CD4-positive, alpha-beta T cell (primary cell): ENCODE measurements around the gene KRT76. TPM values are rescaled to one million over a fixed set of nuclear protein-coding genes. Genes with fewer than 3 reads are reported as not detected.
"Not testable (repeated sequence)": the region's sequence is repeated elsewhere in the genome, so short reads cannot be mapped to it uniquely, and the experiment has no call there.

ENCODE experiments used
- ATAC-seq: fragments of 200-7000 bp; cut with Tn5 transposase; one replicate; pipeline ENCODE4 v1.10.0; 2022; ENCODE audit warnings: mild to moderate bottlenecking; ENCODE audit not compliant: poor library complexity
- CTCF ChIA-PET: fragments of 350-600 bp; sonication (Branson Sonifier 250); formaldehyde crosslinking; loops from one replicate; lab custom pipeline; 2021; ENCODE audit warnings: antibody characterized with exemption, inconsistent platforms; lab: Charles Lee
- POLR2A ChIA-PET: fragments of 350-600 bp; sonication (Branson Sonifier 250); formaldehyde crosslinking; loops from one replicate; lab custom pipeline; 2021; ENCODE audit warnings: antibody characterized with exemption, inconsistent platforms; lab: Charles Lee
- DNase-seq, 14 experiments: peaks; one replicate each; pipeline ENCODE4 v3.0.0-alpha.2; 2013 to 2020; ENCODE audit warnings: mixed read lengths in 2 of 14
- H3K27ac ChIP-seq, 2 donors: one replicate each; pipeline versions ENCODE4 v1.5.1 to v1.7.0; 2013; ENCODE audit warnings: low read length in 2 of 2, low read depth in 1 of 2, mild to moderate bottlenecking in 1 of 2
- H3K27me3 ChIP-seq, 2 experiments: 1 replicate in 1 of 2; 2 replicates in 1 of 2; pipeline versions ENCODE4 v1.6.1 to v1.7.0; 2013; ENCODE audit warnings: low read length in 2 of 2, control low read depth in 1 of 2, mild to moderate bottlenecking in 1 of 2, moderate library complexity in 1 of 2; ENCODE audit not compliant: insufficient read depth in 2 of 2, control insufficient read depth in 1 of 2
- H3K36me3 ChIP-seq: one replicate; pipeline ENCODE4 v1.6.1; 2013; ENCODE audit warnings: low read length, control low read depth; ENCODE audit not compliant: insufficient read depth
- H3K4me1 ChIP-seq: one replicate; pipeline ENCODE4 v1.6.1; 2013; ENCODE audit warnings: low read length, control low read depth; ENCODE audit not compliant: insufficient read depth
- H3K4me3 ChIP-seq: one replicate; pipeline ENCODE4 v1.5.1; 2013; ENCODE audit warnings: mild to moderate bottlenecking, low read length, moderate library complexity
- H3K9me3 ChIP-seq, 2 experiments: 1 replicate in 1 of 2; 2 replicates in 1 of 2; pipeline versions ENCODE4 v1.6.1 to v1.7.0; 2013; ENCODE audit warnings: low read length in 2 of 2, mild to moderate bottlenecking in 2 of 2, control low read depth in 1 of 2, moderate library complexity in 1 of 2; ENCODE audit not compliant: control insufficient read depth in 1 of 2, insufficient read depth in 1 of 2
- H3K27ac Mint-ChIP-seq: one replicate; pipeline ENCODE4 v1.8.0; 2020; ENCODE audit warnings: mixed read lengths
- H3K27me3 Mint-ChIP-seq: one replicate; pipeline ENCODE4 v1.8.0; 2021; ENCODE audit warnings: mixed read lengths
- H3K36me3 Mint-ChIP-seq: one replicate; pipeline ENCODE4 v1.8.0; 2021; ENCODE audit warnings: low read depth, mixed read lengths
- H3K4me1 Mint-ChIP-seq: one replicate; pipeline ENCODE4 v1.8.0; 2021; ENCODE audit warnings: low read depth, mixed read lengths
- H3K4me3 Mint-ChIP-seq: one replicate; pipeline ENCODE4 v1.8.0; 2020; ENCODE audit warnings: mild to moderate bottlenecking, mixed read lengths
- H3K9me3 Mint-ChIP-seq: one replicate; pipeline ENCODE4 v1.8.0; 2020; ENCODE audit warnings: mixed read lengths
- intact Hi-C, 2 experiments: fragments of 100-400 bp; cut with DNase I in 1 of 2; cut with micrococcal nuclease in 1 of 2; formaldehyde crosslinking; loops; one replicate each; pipeline versions ENCODE4 v1.15.1 to v1.9.0; 2023 to 2025; cut with DNase I, micrococcal nuclease
- total RNA-seq, 174 experiments: library from RNA in 2 of 174; stranded (reverse) in 2 of 174; gene quantifications; one replicate each; pipeline ENCODE4 v1.2.3 and lab custom pipeline; 2021 to 2026
- TF ChIP-seq, protein P1 (sequence below): fragments of 200-600 bp; IDR thresholded peaks from one replicate; pipeline ENCODE4 v1.8.0; 2022; ENCODE audit warnings: antibody characterized with exemption, mild to moderate bottlenecking

The KRT76 gene
- total RNA-seq, 2 experiments from 2014 or later: not detected

DNA sequence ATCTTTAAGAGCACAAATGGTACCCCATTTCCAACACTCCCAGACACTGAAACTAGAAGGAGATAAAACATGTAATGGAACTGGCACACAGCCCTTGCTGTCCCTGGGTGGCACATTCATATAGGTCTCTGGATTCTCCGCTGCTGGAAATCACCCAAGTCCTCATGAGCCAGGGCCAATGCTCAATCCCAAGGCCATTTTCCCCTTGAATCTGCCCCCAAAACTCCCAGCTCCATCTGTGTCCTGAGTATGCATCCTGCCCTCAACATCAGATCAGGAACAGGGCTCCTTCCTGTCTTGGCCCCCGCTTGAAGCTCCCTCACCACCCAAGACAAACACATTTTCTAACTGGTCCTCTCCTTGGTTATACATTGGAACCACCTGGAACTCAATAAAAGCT is 24.6 kb downstream of the KRT76 start:
- ATAC-seq (no peak), DNase-seq (no peak)
- Mint-ChIP-seq H3K27me3 (no peaks in the 10 kb centered on the region), H3K9me3 (no peaks in the 10 kb centered on the region), H3K4me1 (peaks cover 16% of the 10 kb centered on the region), H3K4me3 (no peak overlapping the region), H3K27ac (no peak overlapping the region), H3K36me3 (no peaks in the 10 kb centered on the region)
- CTCF ChIA-PET: no interaction called here
- no peak overlapping the region for H3K27ac ChIP-seq
- H3K27me3 ChIP-seq: peaks cover 0 to 5% of the 10 kb centered on the region in 2 experiments
- no peaks in the 10 kb centered on the region for H3K9me3 ChIP-seq
- intact Hi-C loops: no loop called here
- TF ChIP-seq, protein P1, sequence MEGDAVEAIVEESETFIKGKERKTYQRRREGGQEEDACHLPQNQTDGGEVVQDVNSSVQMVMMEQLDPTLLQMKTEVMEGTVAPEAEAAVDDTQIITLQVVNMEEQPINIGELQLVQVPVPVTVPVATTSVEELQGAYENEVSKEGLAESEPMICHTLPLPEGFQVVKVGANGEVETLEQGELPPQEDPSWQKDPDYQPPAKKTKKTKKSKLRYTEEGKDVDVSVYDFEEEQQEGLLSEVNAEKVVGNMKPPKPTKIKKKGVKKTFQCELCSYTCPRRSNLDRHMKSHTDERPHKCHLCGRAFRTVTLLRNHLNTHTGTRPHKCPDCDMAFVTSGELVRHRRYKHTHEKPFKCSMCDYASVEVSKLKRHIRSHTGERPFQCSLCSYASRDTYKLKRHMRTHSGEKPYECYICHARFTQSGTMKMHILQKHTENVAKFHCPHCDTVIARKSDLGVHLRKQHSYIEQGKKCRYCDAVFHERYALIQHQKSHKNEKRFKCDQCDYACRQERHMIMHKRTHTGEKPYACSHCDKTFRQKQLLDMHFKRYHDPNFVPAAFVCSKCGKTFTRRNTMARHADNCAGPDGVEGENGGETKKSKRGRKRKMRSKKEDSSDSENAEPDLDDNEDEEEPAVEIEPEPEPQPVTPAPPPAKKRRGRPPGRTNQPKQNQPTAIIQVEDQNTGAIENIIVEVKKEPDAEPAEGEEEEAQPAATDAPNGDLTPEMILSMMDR: no peak
- H3K36me3 ChIP-seq: no peaks in the 10 kb centered on the region
- H3K4me3 ChIP-seq: no peak overlapping the region
- POLR2A ChIA-PET: no interaction called here
- H3K4me1 ChIP-seq: peaks cover 4% of the 10 kb centered on the region

DNA sequence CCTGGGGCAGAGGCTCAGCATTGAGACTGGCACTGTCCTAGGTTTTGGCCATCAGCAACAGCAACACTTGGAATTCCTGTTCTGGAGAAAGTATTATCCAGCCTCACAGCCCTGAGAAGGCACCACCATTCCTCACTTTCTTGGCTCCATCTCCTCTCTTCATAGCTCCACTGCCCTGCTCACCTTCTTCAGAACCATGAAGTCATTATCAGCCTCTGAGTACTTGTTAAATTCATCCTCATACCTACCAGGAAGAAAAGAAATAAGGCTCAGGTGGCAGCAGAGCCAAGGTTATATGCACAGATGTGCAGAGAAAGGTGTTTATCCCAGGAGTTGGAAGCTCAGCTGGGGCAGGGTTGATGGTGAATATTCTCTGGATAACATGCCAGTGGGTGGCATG is 25.4 kb downstream of the KRT76 start:
- ChIA-PET CTCF (no interaction called here), POLR2A (no interaction called here)
- Histone ChIP-seq H3K9me3 (no peaks in the 10 kb centered on the region), H3K4me3 (no peak overlapping the region), H3K36me3 (no peaks in the 10 kb centered on the region), H3K27ac (no peak overlapping the region), H3K4me1 (peaks cover 4% of the 10 kb centered on the region), H3K27me3 (peaks cover 0 to 5% of the 10 kb centered on the region in 2 experiments)
- intact Hi-C loops: no loop called here
- Mint-ChIP-seq H3K4me3 (no peak overlapping the region), H3K27ac (no peak overlapping the region), H3K4me1 (peaks cover 16% of the 10 kb centered on the region), H3K36me3 (no peaks in the 10 kb centered on the region), H3K27me3 (no peaks in the 10 kb centered on the region), H3K9me3 (no peaks in the 10 kb centered on the region)
- no peak for DNase-seq
- no peak for ATAC-seq
- TF ChIP-seq, protein P1: no peak

DNA sequence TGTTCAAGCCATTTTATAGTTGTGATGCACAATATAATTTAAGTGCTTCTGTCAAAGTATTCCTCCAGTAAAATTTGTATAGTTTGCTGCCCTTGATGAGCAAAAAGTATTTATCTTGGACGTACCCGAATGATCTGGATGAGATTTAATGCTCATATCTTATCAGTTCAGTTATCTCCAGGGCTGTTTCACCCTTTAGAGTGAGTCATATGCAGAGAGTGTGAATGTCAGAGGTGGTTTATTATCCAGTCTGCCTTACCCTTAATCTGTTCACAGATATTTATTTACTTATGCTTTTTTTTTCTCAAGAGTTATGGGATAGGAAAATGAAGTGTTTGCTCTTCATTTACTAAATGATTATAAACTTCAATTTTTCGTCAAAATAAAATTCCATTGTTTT is 26.6 kb downstream of the KRT76 start:
- H3K9me3 Mint-ChIP-seq, DNase-seq, H3K27me3 ChIP-seq, H3K9me3 ChIP-seq, H3K4me3 ChIP-seq, H3K27ac Mint-ChIP-seq, H3K36me3 Mint-ChIP-seq, H3K36me3 ChIP-seq, H3K4me1 ChIP-seq, intact Hi-C loops, POLR2A ChIA-PET, H3K27me3 Mint-ChIP-seq, H3K27ac ChIP-seq, CTCF ChIA-PET, H3K4me3 Mint-ChIP-seq, ATAC-seq: not testable (repeated sequence)
- H3K4me1 Mint-ChIP-seq: peaks cover 16% of the 10 kb centered on the region

DNA sequence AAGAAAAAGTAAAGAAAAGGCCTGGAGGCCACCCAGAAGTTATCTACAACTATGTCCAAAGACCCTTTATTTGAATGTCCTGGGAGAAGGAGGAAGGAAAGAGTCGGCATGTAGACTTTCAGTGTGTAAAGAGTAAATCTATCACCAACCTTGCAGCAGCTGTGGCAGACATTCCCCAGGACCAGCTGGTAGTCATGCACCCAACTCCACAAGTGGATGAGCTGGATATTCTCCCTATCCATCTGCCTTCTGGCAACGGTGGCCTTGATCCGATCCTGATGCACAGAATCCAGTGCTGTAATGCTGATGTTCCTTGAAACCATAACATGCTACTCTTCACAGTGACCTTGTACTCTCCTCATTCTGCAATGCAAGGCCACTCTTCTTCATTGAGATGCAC is 27.3 kb downstream of the KRT76 start:
- intact Hi-C loops: no loop called here
- no peak overlapping the region for H3K27ac ChIP-seq
- Mint-ChIP-seq H3K27me3 (no peaks in the 10 kb centered on the region), H3K4me3 (no peak overlapping the region), H3K36me3 (no peaks in the 10 kb centered on the region), H3K27ac (no peak overlapping the region), H3K9me3 (no peaks in the 10 kb centered on the region), H3K4me1 (peaks cover 16% of the 10 kb centered on the region)
- DNase-seq (no peak), ATAC-seq (no peak)
- TF ChIP-seq, protein P1: no peak
- no peak overlapping the region for H3K4me3 ChIP-seq
- no peaks in the 10 kb centered on the region for H3K9me3 ChIP-seq
- H3K4me1 ChIP-seq: peaks cover 4% of the 10 kb centered on the region
- ChIA-PET POLR2A (no interaction called here), CTCF (no interaction called here)
- H3K36me3 ChIP-seq: no peaks in the 10 kb centered on the region
- H3K27me3 ChIP-seq: peaks cover 0 to 2% of the 10 kb centered on the region in 2 experiments
